K562 (cell line): ENCODE results near the gene EFNA5. TPM values are rescaled to one million over a fixed set of nuclear protein-coding genes. Genes with fewer than 3 reads are reported as not detected.

Experiments used
- ATAC-seq: fragments of 200-7000 bp; cut with Tn5 transposase; 3 replicates; pipeline ENCODE4 v1.9.1; 2020; ENCODE audit warnings: moderate library complexity
- BruUV-seq: library from RNA; stranded (reverse); fragments of 400-500 nt; replicated peaks from 2 replicates; lab custom pipeline; 2021; lab: Mats Ljungman, UMichigan
- CTCF ChIA-PET: fragments of 300-600 bp; formaldehyde crosslinking; extraction: SDS; loops from one replicate; lab custom pipeline; 2021; ENCODE audit warnings: low intra/inter-chr PET ratio; lab: Yijun Ruan, JAX
- POLR2A ChIA-PET: fragments of 300-600, 350-650 bp; sonication (Branson Sonifier 250); formaldehyde crosslinking; extraction: SDS; loops from one replicate; lab custom pipeline; 2021; ENCODE audit warnings: antibody characterized with exemption, inconsistent platforms; lab: Yijun Ruan, JAX
- DNase-seq, 4 experiments: peaks; one replicate each; pipeline versions ENCODE4 v3.0.0 to v3.0.0-alpha.2; 2011 to 2018; ENCODE audit warnings: low spot score in 3 of 4, mixed read lengths in 3 of 4; ENCODE audit errors: extremely low read depth in 1 of 4
- FAIRE-seq: peaks from 2 replicates; lab custom pipeline; 2011; peaks lifted over from hg19 to GRCh38; lab: Jason Lieb, UNC
- H2AFZ ChIP-seq: 2 replicates; pipeline ENCODE4 v1.6.0; 2011; ENCODE audit warnings: low read depth, low read length, control low read depth, inconsistent platforms
- H3K27ac ChIP-seq: fragments of 200-600 bp; 3 replicates; pipeline ENCODE4 v1.8.0; 2011; ENCODE audit warnings: low read depth, mild to moderate bottlenecking, control low read depth, inconsistent platforms, low read length, moderate library complexity, mixed read lengths; ENCODE audit errors: extremely low read depth
- H3K27me3 ChIP-seq, 2 experiments: fragments of 300-600 bp in 1 of 2; 2 replicates in 1 of 2; 3 replicates in 1 of 2; pipeline versions ENCODE4 v1.6.0 to v1.8.0; 2011; ENCODE audit warnings: inconsistent platforms in 2 of 2, low read length in 2 of 2, mild to moderate bottlenecking in 1 of 2, mixed read lengths in 1 of 2, moderate library complexity in 1 of 2; ENCODE audit not compliant: control insufficient read depth in 2 of 2, insufficient read depth in 2 of 2
- H3K36me3 ChIP-seq: fragments of 300-600 bp; 3 replicates; pipeline ENCODE4 v1.8.0; 2011; ENCODE audit warnings: mild to moderate bottlenecking, low read length, inconsistent platforms; ENCODE audit not compliant: control insufficient read depth, insufficient read depth
- H3K4me1 ChIP-seq, 2 experiments: fragments of 200-600 bp in 1 of 2; replicated peaks in 1 of 2; 2 replicates in 1 of 2; 3 replicates in 1 of 2; pipeline versions ENCODE4 v1.5.1 to v1.8.0; 2011; ENCODE audit warnings: inconsistent platforms in 2 of 2, low read length in 2 of 2, mild to moderate bottlenecking in 1 of 2, mixed read lengths in 1 of 2, moderate library complexity in 1 of 2; ENCODE audit not compliant: control insufficient read depth in 2 of 2, insufficient read depth in 2 of 2
- H3K4me2 ChIP-seq: 2 replicates; pipeline ENCODE4 v1.6.1; 2011; ENCODE audit warnings: low read length, control low read depth, inconsistent platforms, mixed read lengths; ENCODE audit not compliant: insufficient read depth
- H3K4me3 ChIP-seq: fragments of 200-600 bp; sonication (generic), shearing (Covaris generic); 2 replicates; pipeline ENCODE4 v1.5.1; 2016; ENCODE audit warnings: control low read depth, inconsistent platforms
- H3K79me2 ChIP-seq: fragments of 200-600 bp; 3 replicates; pipeline ENCODE4 v1.8.0; 2011; ENCODE audit warnings: low read length, inconsistent platforms; ENCODE audit not compliant: control insufficient read depth, insufficient read depth
- H3K9ac ChIP-seq, 2 experiments: 2 replicates each; pipeline versions ENCODE4 v1.6.0 to v1.6.1; 2011; ENCODE audit warnings: low read depth in 2 of 2, low read length in 2 of 2, control low read depth in 1 of 2, inconsistent platforms in 1 of 2, mild to moderate bottlenecking in 1 of 2, mixed read lengths in 1 of 2; ENCODE audit not compliant: insufficient read depth in 1 of 2
- H3K9me1 ChIP-seq: one replicate; pipeline ENCODE4 v1.6.0; 2011; ENCODE audit warnings: inconsistent platforms, mild to moderate bottlenecking, low read length, moderate library complexity; ENCODE audit not compliant: control insufficient read depth, insufficient read depth
- H3K9me3 ChIP-seq: replicated peaks from 2 replicates; pipeline ENCODE4 v1.5.1; 2011; ENCODE audit warnings: low read depth, low read length, inconsistent platforms; ENCODE audit not compliant: control insufficient read depth, insufficient read depth
- H4K20me1 ChIP-seq: replicated peaks from 2 replicates; pipeline ENCODE4 v1.6.1; 2011; ENCODE audit warnings: low read length, inconsistent platforms, mixed read lengths; ENCODE audit not compliant: control insufficient read depth, insufficient read depth
- EHMT2 ChIP-seq: fragments of 450-650 bp; IDR thresholded peaks from 2 replicates; pipeline ENCODE4 v1.6.1; 2018; ENCODE audit warnings: antibody characterized with exemption
- EP400 ChIP-seq: fragments of 450-650 bp; IDR thresholded peaks from 2 replicates; pipeline ENCODE4 v1.6.1; 2017; ENCODE audit warnings: antibody characterized with exemption, mild to moderate bottlenecking, moderate library complexity
- GATA2 ChIP-seq: sonication (generic); formaldehyde crosslinking; IDR thresholded peaks from 2 replicates; pipeline ENCODE4 v1.4.0; 2020; ENCODE audit warnings: mild to moderate bottlenecking, missing genetic modification reagents
- IFI16 ChIP-seq: fragments of 250-450 bp; sonication (Bioruptor Pico); IDR thresholded peaks from 2 replicates; pipeline ENCODE4 v2.1.2; 2022; ENCODE audit warnings: mild to moderate bottlenecking, inconsistent platforms
- KAT7 ChIP-seq: sonication (generic); formaldehyde crosslinking; IDR thresholded peaks from 2 replicates; pipeline ENCODE4 v1.8.0; 2022; ENCODE audit warnings: missing genetic modification reagents, mild to moderate bottlenecking, borderline replicate concordance
- LEF1 ChIP-seq: fragments of 450-650 bp; IDR thresholded peaks from 2 replicates; pipeline ENCODE4 v1.6.1; 2016; ENCODE audit warnings: mild to moderate bottlenecking
- MNT ChIP-seq, 2 experiments: fragments of 450-650 bp; conservative IDR thresholded peaks; 2 replicates each; pipeline ENCODE4 v1.6.1; 2017; ENCODE audit warnings: mild to moderate bottlenecking in 2 of 2, moderate library complexity in 2 of 2
- MXI1 ChIP-seq: IDR thresholded peaks from 2 replicates; pipeline ENCODE4 v1.6.1; 2011; ENCODE audit warnings: low read depth, mild to moderate bottlenecking, improper control_type of control experiment, low read length
- MYC ChIP-seq, 2 experiments: fragments of 250-450 bp in 1 of 2; sonication (Bioruptor Pico) in 1 of 2; IDR thresholded peaks; 2 replicates each; pipeline versions ENCODE4 v1.5.1 to v1.6.1; 2012 to 2021; ENCODE audit warnings: low read depth in 2 of 2, borderline replicate concordance in 1 of 2, improper control_type of control experiment in 1 of 2, low read length in 1 of 2, mild to moderate bottlenecking in 1 of 2, moderate library complexity in 1 of 2
- NFXL1 ChIP-seq: fragments of 450-650 bp; formaldehyde crosslinking; IDR thresholded peaks from 2 replicates; pipeline ENCODE4 v1.4.0; 2021; ENCODE audit warnings: mild to moderate bottlenecking
- PHB ChIP-seq: fragments of 250-450 bp; sonication (Bioruptor Pico); IDR thresholded peaks from 2 replicates; pipeline ENCODE4 v1.5.0; 2021
- PHTF2 ChIP-seq: fragments of 250-450 bp; sonication (Bioruptor Pico); IDR thresholded peaks from 2 replicates; pipeline ENCODE4 v1.5.0; 2021; ENCODE audit warnings: mild to moderate bottlenecking
- PRDM10 ChIP-seq: fragments of 450-650 bp; IDR thresholded peaks from 2 replicates; pipeline ENCODE4 v1.6.1; 2018; ENCODE audit not compliant: partially characterized antibody
- PRMT5 ChIP-seq: sonication (generic); formaldehyde crosslinking; IDR thresholded peaks from 2 replicates; pipeline ENCODE4 v1.5.0; 2020; ENCODE audit warnings: missing genetic modification reagents
- SPI1 ChIP-seq: IDR thresholded peaks from 2 replicates; pipeline ENCODE4 v1.6.1; 2011; ENCODE audit warnings: low read depth, low read length, control low read depth, borderline replicate concordance
- SRSF3 ChIP-seq: fragments of 200-400 bp; formaldehyde crosslinking; IDR thresholded peaks from 2 replicates; pipeline ENCODE4 v1.6.1; 2016; ENCODE audit warnings: mild to moderate bottlenecking, low read length, moderate library complexity; ENCODE audit not compliant: insufficient read depth
- ZSCAN32 ChIP-seq: fragments of 450-650 bp; formaldehyde crosslinking; IDR thresholded peaks from 2 replicates; pipeline ENCODE4 v1.4.0; 2020; ENCODE audit warnings: mild to moderate bottlenecking, moderate library complexity
- WGBS: fragments of 100-300 bp; shearing (Covaris generic); methylation state at CpG from one replicate; pipeline ENCODE4 v1.1.6; 2016; ENCODE audit warnings: low coverage, mixed read lengths; ENCODE audit not compliant: insufficient coverage; ENCODE audit errors: missing lambda C conversion rate; 5-methylcytosine and 5-hydroxymethylcytosine counted together
- in situ Hi-C: fragments of 300-500 bp; cut with MboI; formaldehyde crosslinking; loops from 4 replicates; pipeline ENCODE4 v1.15.0; 2018; ENCODE audit warnings: inconsistent platforms, mixed read lengths
- intact Hi-C: fragments of 100-400 bp; cut with micrococcal nuclease; formaldehyde crosslinking; loops from 2 replicates; pipeline ENCODE4 v1.14.2; 2022
- polyA plus RNA-seq, 8 experiments: library from polyadenylated mRNA; depleted of rRNA in 4 of 8; stranded (reverse) in 5 of 8; unstranded in 3 of 8; fragments of >200 nt; fragmentation: Nextera tagmentation in 2 of 8; fragmentation: Illumina TruSeq in 1 of 8; extraction: Ambion mirVana in 2 of 8; extraction: Trizol in 1 of 8; gene quantifications; 2 replicates each; pipeline versions ENCODE4 v1.2.1 to v1.2.3, GENCODE V29; 2011 to 2014; ENCODE audit warnings: inconsistent platforms in 1 of 8, missing spikeins in 1 of 8
- total RNA-seq, 7 experiments: library from RNA; depleted of rRNA in 6 of 7; stranded (reverse); fragments of >200 nt in 6 of 7; fragmentation: Illumina TruSeq in 2 of 7; extraction: Trizol in 2 of 7; gene quantifications; 2 replicates each; pipeline versions ENCODE4 v1.2.1 to v1.2.3, GENCODE V29; 2011 to 2021; ENCODE audit warnings: low replicate concordance in 1 of 7

The EFNA5 gene
- total and polyA plus RNA-seq, 9 of the 15 experiments (the other 6 are each of a cell fraction or from before 2014, with no cell fraction given), result 0.20 TPM; not detected in 8

- Histone ChIP-seq H2AFZ (no peak overlapping the region), H3K9ac (no peak overlapping the region), H3K9me1 (no peaks in the 10 kb centered on the region), H3K79me2 (no peaks in the 10 kb centered on the region), H3K27ac (no peak overlapping the region), H3K27me3 (no peaks in the 10 kb centered on the region), H3K4me3 (no peak overlapping the region), H3K4me2 (no peak overlapping the region), H3K4me1 (no peaks in the 10 kb centered on the region), H3K9me3 (no peaks in the 10 kb centered on the region), H3K36me3 (no peaks in the 10 kb centered on the region), H4K20me1 (no peaks in the 10 kb centered on the region)
- FAIRE-seq (no peak), ATAC-seq (no peak), DNase-seq (no peak)
- TF ChIP-seq PHTF2 (CRISPR knock-in tag) (no peak), EHMT2 (no peak), NFXL1 (CRISPR knock-in tag) (no peak), EP400 (no peak), SRSF3 (no peak), ZSCAN32 (CRISPR knock-in tag) (no peak), LEF1 (no peak), SPI1 (no peak), MXI1 (no peak), PRDM10 (no peak), PHB (no peak), KAT7 (CRISPR knock-in tag) (no peak), MYC (IDR thresholded peaks at IDR 0.05; ENCODE audit: low read depth, low read length) (no peak), MYC (CRISPR knock-in tag; IDR thresholded peaks at IDR 0.05; ENCODE audit: borderline replicate concordance, low read depth) (no peak), GATA2 (no peak), IFI16 (CRISPR knock-in tag) (no peak), MNT (conservative IDR thresholded peaks at IDR 0.05) (no peak), PRMT5 (CRISPR knock-in tag) (no peak)
- ChIA-PET CTCF (no interaction called here), POLR2A (no interaction called here)
- BruUV-seq, result no TSS peak
- intact Hi-C loops, result no loop called here
- in situ Hi-C loops, result no loop called here
- WGBS, result 0% methylated on average over 2 of the region's 3 CpGs
These were observed 93.9 kb downstream of the EFNA5 start for GRCh38 chr5:107576736-107577393.
